Measurements from ENCODE around the gene CD247.

DNA sequence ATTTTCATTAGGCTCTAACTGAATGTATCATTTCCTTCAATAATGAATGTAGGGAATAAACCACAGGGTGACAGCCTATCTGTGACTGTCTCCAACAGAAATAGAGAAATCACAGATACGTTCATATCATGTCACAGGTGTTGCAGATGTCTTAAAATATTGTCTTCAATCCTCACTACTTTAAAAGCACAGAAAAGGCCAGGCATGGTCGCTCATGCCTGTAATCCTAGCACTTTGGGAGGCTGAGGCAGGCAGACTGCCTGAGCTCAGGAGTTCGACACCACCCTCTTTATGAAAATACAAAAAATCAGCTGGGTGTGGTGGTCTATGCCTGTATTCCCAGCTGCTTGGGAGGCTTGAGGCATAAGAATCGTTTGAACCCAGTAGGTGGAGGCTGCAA lies 27.0 kb upstream of the CD247 start:
- TF ChIP-seq FOXS1 (CRISPR knock-in tag; IDR thresholded peaks at IDR 0.05) (no peak), POLR2A (IDR thresholded peaks at IDR 0.05; ENCODE audit: low read length) (no peak), ZSCAN20 (CRISPR knock-in tag; IDR thresholded peaks at IDR 0.05) (no peak), HEYL (CRISPR knock-in tag; IDR thresholded peaks at IDR 0.05) (no peak), MAZ (IDR thresholded peaks at IDR 0.05; ENCODE audit: borderline replicate concordance, low read depth, low read length) (no peak), CHD2 (IDR thresholded peaks at IDR 0.05; ENCODE audit: low read length, partially characterized antibody) (no peak), KDM5A (IDR thresholded peaks at IDR 0.05) (no peak), CEBPB (IDR thresholded peaks at IDR 0.05) (no peak)
- TF ChIP-seq, protein P1, sequence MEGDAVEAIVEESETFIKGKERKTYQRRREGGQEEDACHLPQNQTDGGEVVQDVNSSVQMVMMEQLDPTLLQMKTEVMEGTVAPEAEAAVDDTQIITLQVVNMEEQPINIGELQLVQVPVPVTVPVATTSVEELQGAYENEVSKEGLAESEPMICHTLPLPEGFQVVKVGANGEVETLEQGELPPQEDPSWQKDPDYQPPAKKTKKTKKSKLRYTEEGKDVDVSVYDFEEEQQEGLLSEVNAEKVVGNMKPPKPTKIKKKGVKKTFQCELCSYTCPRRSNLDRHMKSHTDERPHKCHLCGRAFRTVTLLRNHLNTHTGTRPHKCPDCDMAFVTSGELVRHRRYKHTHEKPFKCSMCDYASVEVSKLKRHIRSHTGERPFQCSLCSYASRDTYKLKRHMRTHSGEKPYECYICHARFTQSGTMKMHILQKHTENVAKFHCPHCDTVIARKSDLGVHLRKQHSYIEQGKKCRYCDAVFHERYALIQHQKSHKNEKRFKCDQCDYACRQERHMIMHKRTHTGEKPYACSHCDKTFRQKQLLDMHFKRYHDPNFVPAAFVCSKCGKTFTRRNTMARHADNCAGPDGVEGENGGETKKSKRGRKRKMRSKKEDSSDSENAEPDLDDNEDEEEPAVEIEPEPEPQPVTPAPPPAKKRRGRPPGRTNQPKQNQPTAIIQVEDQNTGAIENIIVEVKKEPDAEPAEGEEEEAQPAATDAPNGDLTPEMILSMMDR (IDR thresholded peaks at IDR 0.05) = no peak
- TF ChIP-seq, protein P2, sequence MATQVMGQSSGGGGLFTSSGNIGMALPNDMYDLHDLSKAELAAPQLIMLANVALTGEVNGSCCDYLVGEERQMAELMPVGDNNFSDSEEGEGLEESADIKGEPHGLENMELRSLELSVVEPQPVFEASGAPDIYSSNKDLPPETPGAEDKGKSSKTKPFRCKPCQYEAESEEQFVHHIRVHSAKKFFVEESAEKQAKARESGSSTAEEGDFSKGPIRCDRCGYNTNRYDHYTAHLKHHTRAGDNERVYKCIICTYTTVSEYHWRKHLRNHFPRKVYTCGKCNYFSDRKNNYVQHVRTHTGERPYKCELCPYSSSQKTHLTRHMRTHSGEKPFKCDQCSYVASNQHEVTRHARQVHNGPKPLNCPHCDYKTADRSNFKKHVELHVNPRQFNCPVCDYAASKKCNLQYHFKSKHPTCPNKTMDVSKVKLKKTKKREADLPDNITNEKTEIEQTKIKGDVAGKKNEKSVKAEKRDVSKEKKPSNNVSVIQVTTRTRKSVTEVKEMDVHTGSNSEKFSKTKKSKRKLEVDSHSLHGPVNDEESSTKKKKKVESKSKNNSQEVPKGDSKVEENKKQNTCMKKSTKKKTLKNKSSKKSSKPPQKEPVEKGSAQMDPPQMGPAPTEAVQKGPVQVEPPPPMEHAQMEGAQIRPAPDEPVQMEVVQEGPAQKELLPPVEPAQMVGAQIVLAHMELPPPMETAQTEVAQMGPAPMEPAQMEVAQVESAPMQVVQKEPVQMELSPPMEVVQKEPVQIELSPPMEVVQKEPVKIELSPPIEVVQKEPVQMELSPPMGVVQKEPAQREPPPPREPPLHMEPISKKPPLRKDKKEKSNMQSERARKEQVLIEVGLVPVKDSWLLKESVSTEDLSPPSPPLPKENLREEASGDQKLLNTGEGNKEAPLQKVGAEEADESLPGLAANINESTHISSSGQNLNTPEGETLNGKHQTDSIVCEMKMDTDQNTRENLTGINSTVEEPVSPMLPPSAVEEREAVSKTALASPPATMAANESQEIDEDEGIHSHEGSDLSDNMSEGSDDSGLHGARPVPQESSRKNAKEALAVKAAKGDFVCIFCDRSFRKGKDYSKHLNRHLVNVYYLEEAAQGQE (IDR thresholded peaks at IDR 0.05) = no peak
